Measurements from ENCODE around the gene ZNF862. TPM values are rescaled to one million over a fixed set of nuclear protein-coding genes. Genes with fewer than 3 reads are reported as not detected.

Gene ZNF862
- total RNA-seq, 1 donor from 2014 or later: 19.3 TPM

GRCh38 chr7:149862156-149862555, 24.0 kb downstream of the ZNF862 start:
- intact Hi-C loops (cut with micrococcal nuclease): no loop called here
- no peaks in the 10 kb centered on the region for H3K9me3 Mint-ChIP-seq
- no peak for DNase-seq (ENCODE audit: low spot score)
- H3K4me1 Mint-ChIP-seq (ENCODE audit: low read depth): peaks cover 31% of the 10 kb centered on the region
- H3K27me3 Mint-ChIP-seq (ENCODE audit: insufficient read depth): no peaks in the 10 kb centered on the region
- H3K36me3 Mint-ChIP-seq (ENCODE audit: low read depth): peaks cover 29% of the 10 kb centered on the region
- H3K4me3 Mint-ChIP-seq: no peak overlapping the region
- no peak overlapping the region for H3K27ac Mint-ChIP-seq

GRCh38 chr7:149863500-149863899, 25.3 kb downstream of the ZNF862 start:
- no peaks in the 10 kb centered on the region for H3K9me3 Mint-ChIP-seq
- H3K27me3 Mint-ChIP-seq (ENCODE audit: insufficient read depth): no peaks in the 10 kb centered on the region
- no peak for DNase-seq (ENCODE audit: low spot score)
- peaks cover 37% of the 10 kb centered on the region for H3K4me1 Mint-ChIP-seq (ENCODE audit: low read depth)
- H3K27ac Mint-ChIP-seq: no peak overlapping the region
- no peak overlapping the region for H3K4me3 Mint-ChIP-seq
- intact Hi-C loops (cut with micrococcal nuclease): no loop called here
- peaks cover 29% of the 10 kb centered on the region for H3K36me3 Mint-ChIP-seq (ENCODE audit: low read depth)

GRCh38 chr7:149864023-149864422, 25.8 kb downstream of the ZNF862 start:
- peaks cover 28% of the 10 kb centered on the region for H3K36me3 Mint-ChIP-seq (ENCODE audit: low read depth)
- peak overlapping the region; percentile 29 for H3K27ac Mint-ChIP-seq
- no peak overlapping the region for H3K4me3 Mint-ChIP-seq
- no peak for DNase-seq (ENCODE audit: low spot score)
- no peaks in the 10 kb centered on the region for H3K9me3 Mint-ChIP-seq
- intact Hi-C loops (cut with micrococcal nuclease): no loop called here
- no peaks in the 10 kb centered on the region for H3K27me3 Mint-ChIP-seq (ENCODE audit: insufficient read depth)
- H3K4me1 Mint-ChIP-seq (ENCODE audit: low read depth): peaks cover 42% of the 10 kb centered on the region

- peaks cover 29% of the 10 kb centered on the region for H3K36me3 Mint-ChIP-seq (ENCODE audit: low read depth)
- H3K9me3 Mint-ChIP-seq: no peaks in the 10 kb centered on the region
- no peak overlapping the region for H3K27ac Mint-ChIP-seq
- H3K4me3 Mint-ChIP-seq: peak overlapping the region; percentile 33
- intact Hi-C loops (cut with micrococcal nuclease): no loop called here
- DNase-seq (ENCODE audit: low spot score): no peak
- no peaks in the 10 kb centered on the region for H3K27me3 Mint-ChIP-seq (ENCODE audit: insufficient read depth)
- H3K4me1 Mint-ChIP-seq (ENCODE audit: low read depth): peaks cover 49% of the 10 kb centered on the region
Observed at GRCh38 chr7:149864751-149865150, 26.6 kb downstream of the ZNF862 start.

GRCh38 chr7:149865437-149865836, 27.3 kb downstream of the ZNF862 start:
- H3K4me1 Mint-ChIP-seq (ENCODE audit: low read depth): peaks cover 56% of the 10 kb centered on the region
- peaks cover 25% of the 10 kb centered on the region for H3K36me3 Mint-ChIP-seq (ENCODE audit: low read depth)
- no peaks in the 10 kb centered on the region for H3K9me3 Mint-ChIP-seq
- peak overlapping the region; percentile 58 for H3K4me3 Mint-ChIP-seq
- H3K27me3 Mint-ChIP-seq (ENCODE audit: insufficient read depth): no peaks in the 10 kb centered on the region
- H3K27ac Mint-ChIP-seq: peak overlapping the region; percentile 89
- DNase-seq (ENCODE audit: low spot score): peak; percentile 52
- intact Hi-C loops (cut with micrococcal nuclease): no loop called here

- H3K27me3 Mint-ChIP-seq (ENCODE audit: insufficient read depth): no peaks in the 10 kb centered on the region
- no peak for DNase-seq (ENCODE audit: low spot score)
- peaks cover 19% of the 10 kb centered on the region for H3K36me3 Mint-ChIP-seq (ENCODE audit: low read depth)
- H3K4me1 Mint-ChIP-seq (ENCODE audit: low read depth): peaks cover 65% of the 10 kb centered on the region
- peak overlapping the region; percentile 19 for H3K4me3 Mint-ChIP-seq
- H3K9me3 Mint-ChIP-seq: no peaks in the 10 kb centered on the region
- H3K27ac Mint-ChIP-seq: peak overlapping the region; percentile 86
- intact Hi-C loops (cut with micrococcal nuclease): no loop called here
Observed at GRCh38 chr7:149866139-149866778, 28.1 kb downstream of the ZNF862 start.

- peak overlapping the region; percentile 10 for H3K4me3 Mint-ChIP-seq
- no peaks in the 10 kb centered on the region for H3K27me3 Mint-ChIP-seq (ENCODE audit: insufficient read depth)
- intact Hi-C loops (cut with micrococcal nuclease): no loop called here
- peak overlapping the region; percentile 76 for H3K27ac Mint-ChIP-seq
- peaks cover 18% of the 10 kb centered on the region for H3K36me3 Mint-ChIP-seq (ENCODE audit: low read depth)
- peaks cover 71% of the 10 kb centered on the region for H3K4me1 Mint-ChIP-seq (ENCODE audit: low read depth)
- no peak for DNase-seq (ENCODE audit: low spot score)
- no peaks in the 10 kb centered on the region for H3K9me3 Mint-ChIP-seq
Observed at GRCh38 chr7:149866779-149867447, 28.7 kb downstream of the ZNF862 start.

- no peaks in the 10 kb centered on the region for H3K27me3 Mint-ChIP-seq (ENCODE audit: insufficient read depth)
- H3K27ac Mint-ChIP-seq: peak overlapping the region; percentile 44
- H3K36me3 Mint-ChIP-seq (ENCODE audit: low read depth): peaks cover 13% of the 10 kb centered on the region
- peaks cover 81% of the 10 kb centered on the region for H3K4me1 Mint-ChIP-seq (ENCODE audit: low read depth)
- intact Hi-C loops (cut with micrococcal nuclease): no loop called here
- no peak overlapping the region for H3K4me3 Mint-ChIP-seq
- no peaks in the 10 kb centered on the region for H3K9me3 Mint-ChIP-seq
- no peak for DNase-seq (ENCODE audit: low spot score)
Observed at GRCh38 chr7:149867762-149868622, 29.8 kb downstream of the ZNF862 start.

- H3K4me3 Mint-ChIP-seq: peak overlapping the region; percentile 19
- intact Hi-C loops (cut with micrococcal nuclease): no loop called here
- H3K27ac Mint-ChIP-seq: peak overlapping the region; percentile 44
- no peaks in the 10 kb centered on the region for H3K27me3 Mint-ChIP-seq (ENCODE audit: insufficient read depth)
- peaks cover 10% of the 10 kb centered on the region for H3K36me3 Mint-ChIP-seq (ENCODE audit: low read depth)
- H3K9me3 Mint-ChIP-seq: no peaks in the 10 kb centered on the region
- peaks cover 82% of the 10 kb centered on the region for H3K4me1 Mint-ChIP-seq (ENCODE audit: low read depth)
- no peak for DNase-seq (ENCODE audit: low spot score)
Observed at GRCh38 chr7:149868623-149869290, 30.6 kb downstream of the ZNF862 start.

- no peaks in the 10 kb centered on the region for H3K27me3 Mint-ChIP-seq (ENCODE audit: insufficient read depth)
- H3K9me3 Mint-ChIP-seq: no peaks in the 10 kb centered on the region
- peaks cover 80% of the 10 kb centered on the region for H3K4me1 Mint-ChIP-seq (ENCODE audit: low read depth)
- DNase-seq (ENCODE audit: low spot score): no peak
- H3K36me3 Mint-ChIP-seq (ENCODE audit: low read depth): peaks cover 10% of the 10 kb centered on the region
- H3K27ac Mint-ChIP-seq: peak overlapping the region; percentile 92
- intact Hi-C loops (cut with micrococcal nuclease): no loop called here
- peak overlapping the region; percentile 70 for H3K4me3 Mint-ChIP-seq
Observed at GRCh38 chr7:149869291-149869650, 31.1 kb downstream of the ZNF862 start.

GRCh38 chr7:149869867-149870266, 31.7 kb downstream of the ZNF862 start:
- peak overlapping the region; percentile 92 for H3K27ac Mint-ChIP-seq
- DNase-seq (ENCODE audit: low spot score): peak; percentile 53
- no peaks in the 10 kb centered on the region for H3K27me3 Mint-ChIP-seq (ENCODE audit: insufficient read depth)
- H3K9me3 Mint-ChIP-seq: no peaks in the 10 kb centered on the region
- peaks cover 82% of the 10 kb centered on the region for H3K4me1 Mint-ChIP-seq (ENCODE audit: low read depth)
- H3K36me3 Mint-ChIP-seq (ENCODE audit: low read depth): peaks cover 11% of the 10 kb centered on the region
- H3K4me3 Mint-ChIP-seq: peak overlapping the region; percentile 70
- intact Hi-C loops (cut with micrococcal nuclease): loop anchor here (2.0 to 10.0 kb wide), 3 partner anchors 509 to 608 kb away; partner anchors contain the start of genes ZNF775 and ZNF783

GRCh38 chr7:149870274-149870673, 32.1 kb downstream of the ZNF862 start:
- H3K27me3 Mint-ChIP-seq (ENCODE audit: insufficient read depth): no peaks in the 10 kb centered on the region
- intact Hi-C loops (cut with micrococcal nuclease): loop anchor here (2.0 to 10.0 kb wide), 3 partner anchors 509 to 608 kb away; partner anchors contain the start of genes ZNF775 and ZNF783
- peaks cover 12% of the 10 kb centered on the region for H3K36me3 Mint-ChIP-seq (ENCODE audit: low read depth)
- peaks cover 82% of the 10 kb centered on the region for H3K4me1 Mint-ChIP-seq (ENCODE audit: low read depth)
- no peaks in the 10 kb centered on the region for H3K9me3 Mint-ChIP-seq
- peak overlapping the region; percentile 70 for H3K4me3 Mint-ChIP-seq
- peak overlapping the region; percentile 92 for H3K27ac Mint-ChIP-seq
- DNase-seq (ENCODE audit: low spot score): no peak

Measured in activated T-helper 1 cell treated with anti-CD3 and anti-CD28 coated beads, Interleukin-12 subunit alpha, Interleukin-12 subunit beta, Interleukin-2, Interleukin-4 antibody, amounts not matched to agents 30 ng/mL and 10 ng/mL and 1 ng/mL, durations not matched to agents 14 hours and 24 hours and 36 hours (primary cell).